CD4-positive, alpha-beta T cell treated with Interferon alpha-2 for 1 hour (primary cell): Measurements from ENCODE around the gene FAR1.
"Not testable (repeated sequence)": the region's sequence is repeated elsewhere in the genome, so short reads cannot be mapped to it uniquely, and the experiment has no call there.

ENCODE experiments used
- DNase-seq, 2 donors: peaks; one replicate each; pipeline ENCODE4 v3.0.0-alpha.2; 2020 to 2022

FAR1 gene

DNA sequence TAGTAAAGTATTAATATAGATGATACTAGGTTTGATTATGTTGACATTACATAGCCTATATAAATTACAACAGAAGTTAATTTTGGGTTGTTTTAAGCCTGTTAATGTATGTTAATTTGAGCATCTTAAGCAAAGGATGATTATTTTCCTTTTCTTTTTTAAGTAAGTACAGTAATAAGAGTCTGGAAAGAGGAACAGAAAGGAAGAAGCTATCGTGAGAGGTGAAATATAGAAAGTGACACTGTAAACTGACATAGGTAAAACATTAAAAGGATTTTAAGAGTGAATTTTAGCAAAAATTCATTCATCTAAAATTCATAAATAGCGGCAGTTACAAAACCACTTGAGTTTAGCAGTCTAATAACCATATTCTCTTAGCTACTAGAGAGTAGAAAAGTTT is 45.5 kb downstream of the FAR1 start:
- no peak for DNase-seq

DNA sequence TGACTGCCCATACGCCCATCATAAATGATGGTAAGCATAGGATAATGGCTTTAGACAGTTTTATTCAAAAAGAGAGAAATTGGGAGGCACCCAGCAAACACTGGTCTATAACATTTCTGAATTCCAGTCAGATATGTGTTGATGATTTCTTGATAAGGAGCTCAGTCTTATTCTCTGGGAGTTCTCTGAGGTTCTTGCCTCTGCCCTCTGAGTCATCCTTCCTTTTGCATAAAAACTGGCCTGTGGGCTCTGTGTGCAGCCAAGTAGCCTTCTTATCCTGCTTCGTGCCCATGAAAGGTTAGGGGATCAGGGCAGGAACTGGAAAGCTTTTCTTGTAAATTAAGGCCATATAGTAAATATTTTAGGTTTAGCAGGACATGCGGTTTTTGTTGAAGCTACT is 48.9 kb downstream of the FAR1 start:
- DNase-seq: no peak

DNA sequence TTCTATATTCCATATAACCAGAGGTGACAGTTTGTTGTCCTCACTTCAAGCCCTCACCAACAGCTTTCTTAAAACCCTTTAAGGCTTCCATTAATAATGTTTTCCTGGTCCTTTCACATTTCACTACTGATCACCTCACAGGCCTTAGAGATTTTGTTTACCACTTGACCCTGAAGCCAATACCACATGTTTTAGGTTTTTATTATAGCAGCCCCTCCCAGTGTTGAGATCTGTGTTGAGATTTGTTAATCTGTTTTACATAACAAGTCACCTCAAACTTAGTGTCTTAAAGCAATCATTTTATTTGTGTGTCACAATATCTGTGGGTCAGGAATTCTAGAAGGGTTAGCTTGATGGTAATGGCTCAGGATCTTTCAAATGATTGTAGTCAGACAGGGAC is 49.9 kb downstream of the FAR1 start:
- DNase-seq: no peak

DNA sequence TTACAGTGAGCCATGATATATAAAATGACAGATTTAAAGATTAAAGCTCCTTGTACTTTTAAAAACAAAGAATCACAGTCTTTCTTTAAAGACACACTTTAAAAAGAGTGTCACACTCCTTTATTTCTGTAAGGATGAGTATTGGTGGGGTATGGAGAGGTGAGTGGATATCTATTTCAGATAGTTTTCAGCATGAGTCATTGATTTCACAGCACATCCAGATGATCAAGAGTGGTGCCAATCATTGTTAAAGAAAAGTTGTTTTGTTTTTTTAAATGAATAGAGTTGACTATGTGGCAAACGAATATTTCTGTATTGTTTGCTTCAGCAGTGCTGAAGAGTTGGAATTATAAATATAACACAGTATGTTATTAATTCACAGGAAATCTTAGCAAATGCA is 52.5 kb downstream of the FAR1 start:
- DNase-seq: no peak

DNA sequence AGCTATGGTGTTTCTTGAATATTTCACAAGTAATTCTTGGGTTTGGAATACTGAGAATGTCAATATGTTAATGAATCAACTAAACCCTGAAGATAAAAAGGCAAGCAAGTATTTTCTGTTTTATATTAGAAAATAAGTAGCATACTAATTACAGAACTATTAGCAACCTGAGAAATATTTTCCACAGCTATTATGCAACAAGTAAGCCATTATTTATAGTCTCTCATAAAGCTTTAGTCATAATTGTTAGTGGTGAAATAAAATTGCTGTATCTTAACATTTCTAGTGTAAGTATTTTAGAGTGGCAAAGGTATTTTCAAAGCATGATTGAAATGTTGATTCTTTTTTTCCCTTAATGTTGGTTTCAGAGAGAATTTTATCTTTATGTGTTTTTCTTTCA is 53.3 kb downstream of the FAR1 start:
- DNase-seq: no peak

DNA sequence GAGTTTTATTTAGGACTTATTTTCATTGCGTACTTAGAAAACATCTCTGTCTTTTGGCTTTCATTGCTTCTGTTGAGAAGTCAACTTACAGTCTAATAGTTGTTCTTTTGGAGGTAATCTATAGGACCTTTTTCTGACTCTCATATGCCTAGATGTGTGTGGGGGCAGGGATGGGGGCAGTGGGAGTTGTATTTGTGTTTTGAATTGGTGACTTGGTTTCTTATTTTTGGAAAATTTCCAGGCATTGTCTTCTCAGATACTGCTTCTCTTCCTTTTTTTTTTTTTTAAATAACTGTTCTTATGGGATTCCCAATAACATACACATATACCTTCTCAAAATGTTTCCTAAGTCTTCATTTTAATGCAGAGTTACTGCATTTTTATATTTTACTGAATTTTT is 58.0 kb downstream of the FAR1 start:
- DNase-seq: no peak

DNA sequence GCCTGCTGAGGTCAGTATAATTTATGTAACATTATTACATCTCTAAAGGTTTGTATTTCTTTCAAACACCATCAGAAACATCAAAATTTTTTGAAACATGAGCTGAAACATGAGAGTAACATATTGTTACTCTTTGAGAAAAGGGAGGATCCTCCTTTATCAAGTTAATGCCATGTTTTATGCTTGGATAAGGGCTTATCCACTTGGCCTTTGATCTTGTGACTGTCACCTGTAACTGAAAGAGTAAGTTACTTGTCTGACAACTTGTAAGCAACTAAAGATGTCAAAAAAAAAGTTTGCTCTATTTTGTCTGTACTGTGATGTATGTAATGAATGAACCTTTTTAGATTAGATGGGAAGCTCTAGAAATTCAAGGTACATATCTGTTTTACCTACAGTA is 59.6 kb downstream of the FAR1 start:
- DNase-seq: no peak

DNA sequence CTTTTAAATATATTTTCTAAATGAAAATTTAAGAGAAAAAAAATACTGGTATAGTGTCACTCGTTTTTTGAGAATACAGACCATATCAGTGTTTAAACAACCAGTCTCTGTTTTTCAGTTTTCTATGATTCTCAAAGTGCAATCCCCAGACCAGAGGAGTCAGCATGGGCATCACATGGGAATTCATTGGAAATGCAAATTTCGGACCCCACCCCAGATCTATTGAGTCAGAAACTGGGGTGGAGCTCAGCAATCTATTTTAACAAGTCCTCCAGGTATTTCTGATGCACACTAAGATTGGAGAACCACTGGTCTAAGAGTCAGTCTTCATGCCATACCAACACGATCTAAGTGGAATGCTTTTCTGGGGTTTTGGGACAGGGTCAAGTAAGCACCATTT is 66.1 kb downstream of the FAR1 start:
- DNase-seq: no peak

DNA sequence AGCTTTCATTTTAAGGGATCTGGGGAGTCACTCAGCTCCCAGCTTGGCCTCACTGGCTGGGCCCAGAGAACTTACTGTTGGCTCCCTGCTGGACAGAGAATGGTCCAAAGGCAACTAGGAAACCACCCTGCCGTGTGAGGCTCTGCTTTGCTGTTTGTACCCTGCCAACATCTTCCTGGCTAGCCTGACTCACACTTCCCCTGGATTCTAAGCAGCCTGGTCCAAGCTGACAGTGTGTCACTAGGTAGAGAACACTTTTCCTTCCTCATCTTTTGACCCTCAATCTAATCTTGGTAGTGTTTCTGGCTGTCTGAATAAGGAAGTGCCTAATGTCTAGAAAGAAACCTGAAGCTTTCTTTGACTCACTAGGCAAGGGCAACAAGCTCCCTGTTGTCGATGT is 76.7 kb downstream of the FAR1 start:
- DNase-seq: no peak

DNA sequence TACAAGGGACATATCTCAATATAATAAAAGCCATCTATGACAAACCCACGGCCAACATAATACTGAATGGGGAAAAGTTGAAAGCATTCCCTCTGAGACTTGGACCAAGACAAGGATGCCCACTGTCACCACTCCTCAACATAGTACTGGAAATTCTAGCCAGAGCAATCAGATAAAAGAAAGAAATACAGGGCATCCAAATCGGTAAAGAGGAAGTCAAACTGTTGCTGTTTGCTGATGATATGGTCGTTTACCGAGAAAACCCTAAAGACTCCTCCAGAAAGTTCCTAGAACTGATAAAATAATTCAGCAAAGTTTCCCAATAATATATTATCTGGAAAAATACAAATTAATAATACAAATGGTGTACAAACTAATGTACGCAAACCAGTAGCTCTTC is 84.8 kb downstream of the FAR1 start:
- DNase-seq: not testable (repeated sequence)

DNA sequence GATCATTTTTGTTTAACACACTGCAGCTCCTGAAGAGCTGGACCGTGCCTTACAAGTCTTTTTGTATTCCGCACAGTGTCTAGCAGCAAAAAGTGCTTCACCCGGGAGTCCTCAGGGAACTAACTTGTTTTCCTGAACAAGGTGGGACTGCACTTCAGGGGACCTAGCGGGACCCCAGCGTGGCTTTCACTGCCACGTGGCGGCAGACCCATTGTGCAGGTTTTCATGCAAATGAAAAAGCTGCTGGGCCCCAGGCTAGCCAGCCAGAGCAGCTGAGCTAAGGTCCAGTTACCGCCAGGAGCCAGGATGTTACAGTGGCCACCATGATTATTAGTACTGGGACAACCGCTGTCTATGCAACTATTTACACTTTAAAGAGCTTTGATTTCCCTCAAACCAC is 90.6 kb downstream of the FAR1 start:
- no peak for DNase-seq

DNA sequence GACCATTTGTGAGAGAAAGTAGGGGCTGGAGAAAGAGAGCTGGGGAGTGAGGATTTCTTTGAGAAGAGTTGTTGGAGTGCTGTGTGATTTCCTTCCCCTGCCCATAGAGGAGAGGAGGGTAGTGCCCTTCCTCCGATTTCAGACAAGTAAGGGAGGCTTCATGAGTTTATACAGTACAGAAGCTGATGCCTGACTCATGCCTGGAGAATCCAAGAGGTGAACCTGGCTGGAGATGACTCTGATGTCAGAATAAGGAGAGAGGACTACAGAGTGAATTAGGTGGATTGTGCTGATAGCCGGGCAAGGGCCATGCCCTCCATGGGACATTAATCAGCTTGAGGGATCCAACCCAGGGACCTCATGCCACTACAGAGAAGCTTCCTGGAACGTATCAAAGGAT is 91.6 kb downstream of the FAR1 start:
- no peak for DNase-seq

DNA sequence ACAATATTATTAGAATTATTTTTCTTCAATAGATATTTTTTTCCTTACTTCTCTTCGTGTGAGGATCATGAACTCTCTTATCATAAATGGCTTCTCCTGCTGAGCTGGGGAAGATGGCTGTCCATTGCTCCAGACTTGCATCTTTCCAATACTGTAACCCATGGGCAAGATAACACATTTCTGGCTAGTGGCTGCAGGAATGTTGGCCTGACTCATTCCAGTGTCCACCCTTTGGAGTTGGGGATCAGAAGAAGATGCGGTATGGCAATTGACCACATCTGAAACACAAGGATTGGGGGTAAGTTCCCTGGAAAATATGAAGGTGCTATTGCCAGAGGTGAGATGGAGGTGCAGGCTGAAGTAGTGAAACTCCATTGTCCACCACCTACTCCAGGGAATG is 92.8 kb downstream of the FAR1 start:
- no peak for DNase-seq

DNA sequence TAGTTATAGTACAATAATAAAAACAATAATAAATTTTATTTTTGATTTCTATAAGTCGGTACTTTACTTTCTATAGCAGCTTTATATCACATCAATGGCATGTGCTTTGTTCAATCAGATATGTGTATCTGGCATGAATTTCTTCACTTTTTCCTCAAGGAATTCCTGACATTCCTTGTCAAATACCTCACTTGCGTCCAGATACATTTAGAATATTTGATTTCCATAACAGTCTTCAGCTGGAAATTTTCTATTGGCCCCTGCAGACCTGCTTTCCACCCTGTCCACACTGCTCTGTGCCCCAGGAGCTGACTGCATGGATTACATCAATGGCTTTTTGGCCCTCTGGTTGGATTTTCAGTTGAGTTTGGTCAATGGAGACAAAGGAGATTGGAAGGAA is 93.2 kb downstream of the FAR1 start:
- DNase-seq: no peak

DNA sequence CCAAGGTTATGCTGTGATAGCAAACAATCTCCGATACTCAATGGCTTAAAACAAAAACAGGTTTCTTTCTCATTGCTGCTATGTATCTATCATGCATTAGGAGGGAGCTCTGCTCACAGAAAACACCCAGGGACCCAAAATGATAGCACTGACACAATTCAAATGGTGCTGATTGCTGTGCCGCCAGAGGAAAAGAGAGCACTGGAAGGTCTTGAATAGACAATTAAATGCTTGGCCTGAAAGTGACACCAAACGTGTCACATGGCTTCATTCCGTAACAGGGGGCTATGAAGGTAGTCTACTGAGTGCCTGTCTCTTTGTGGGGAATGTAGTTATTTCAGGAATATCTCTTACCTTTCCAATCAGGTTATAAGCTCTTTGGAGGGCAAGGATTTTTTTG is 94.2 kb downstream of the FAR1 start:
- DNase-seq: no peak

DNA sequence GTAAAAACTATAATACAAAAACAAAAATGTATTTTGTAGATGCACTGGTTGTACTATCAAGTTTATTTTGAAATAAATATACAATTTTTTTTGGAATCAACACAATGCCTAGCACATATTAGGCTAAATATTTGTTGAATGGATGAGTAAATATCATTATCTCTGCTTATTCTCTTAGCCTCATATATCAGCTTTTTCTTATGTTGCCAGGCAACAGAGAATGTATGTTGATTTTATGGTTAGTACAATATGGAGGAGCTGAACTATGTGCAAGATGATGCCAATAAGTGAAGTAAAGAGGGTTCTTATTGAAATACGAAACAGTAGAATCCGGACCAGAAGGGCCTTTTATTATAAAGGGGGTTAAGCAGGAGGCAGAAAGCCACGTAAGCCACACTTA is 94.9 kb downstream of the FAR1 start:
- DNase-seq: no peak

DNA sequence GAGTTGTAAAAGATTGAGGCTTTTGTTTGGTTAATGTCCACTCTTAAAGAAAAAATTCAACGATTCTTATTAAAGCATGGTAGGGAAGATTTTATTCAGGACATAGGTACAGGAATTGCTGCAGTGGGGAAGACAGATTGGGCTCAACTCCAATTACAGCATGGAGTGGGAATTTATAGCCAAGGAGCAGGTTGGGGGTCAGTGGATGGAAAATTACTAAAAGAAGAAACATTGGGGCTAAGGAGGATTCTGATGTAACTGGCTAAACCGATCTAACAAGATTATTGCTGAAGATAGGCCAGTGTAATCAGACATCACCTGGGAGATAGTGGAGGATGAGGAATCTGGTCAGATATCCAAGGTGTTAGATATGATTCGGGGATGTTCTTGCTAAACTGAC is 97.4 kb downstream of the FAR1 start:
- DNase-seq: no peak

DNA sequence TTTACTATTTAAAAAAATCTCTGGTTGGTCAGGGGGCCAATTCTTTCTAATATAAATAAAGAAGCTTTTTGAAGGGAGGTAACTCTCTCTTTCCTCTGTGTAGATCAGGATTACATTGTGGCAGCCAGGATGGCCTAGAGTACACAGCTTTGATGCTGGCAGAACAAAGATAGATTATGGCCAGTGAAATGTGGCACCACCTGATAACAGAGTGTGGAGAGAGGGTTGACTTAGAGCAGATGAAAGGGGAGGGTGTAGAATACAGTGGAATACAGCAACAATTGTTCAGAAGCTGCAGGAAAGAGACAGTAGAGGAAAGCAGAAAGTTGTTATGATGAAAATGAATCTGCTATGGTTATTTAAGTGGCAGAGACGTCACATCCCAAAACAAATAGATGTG is 99.0 kb downstream of the FAR1 start:
- DNase-seq: no peak

DNA sequence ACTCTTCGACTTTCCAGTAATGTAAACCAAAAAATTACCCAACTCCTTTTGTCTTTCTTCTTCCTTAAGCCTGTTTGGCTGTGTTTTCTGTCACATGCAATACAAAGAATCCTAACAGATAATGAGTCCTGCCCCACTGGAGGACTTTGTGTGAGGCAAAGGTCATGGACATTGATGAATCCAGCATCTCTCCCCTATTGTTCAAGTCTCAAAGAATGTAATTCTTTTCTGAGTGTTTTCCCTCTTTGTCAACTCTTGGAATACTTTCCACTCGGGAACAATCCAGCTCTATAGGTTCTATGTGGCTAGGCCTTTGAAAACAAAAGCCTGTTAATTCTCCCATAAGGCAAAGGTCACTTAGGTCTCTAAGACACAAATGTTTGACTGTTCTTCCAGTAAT is 100.7 kb downstream of the FAR1 start:
- DNase-seq: no peak

DNA sequence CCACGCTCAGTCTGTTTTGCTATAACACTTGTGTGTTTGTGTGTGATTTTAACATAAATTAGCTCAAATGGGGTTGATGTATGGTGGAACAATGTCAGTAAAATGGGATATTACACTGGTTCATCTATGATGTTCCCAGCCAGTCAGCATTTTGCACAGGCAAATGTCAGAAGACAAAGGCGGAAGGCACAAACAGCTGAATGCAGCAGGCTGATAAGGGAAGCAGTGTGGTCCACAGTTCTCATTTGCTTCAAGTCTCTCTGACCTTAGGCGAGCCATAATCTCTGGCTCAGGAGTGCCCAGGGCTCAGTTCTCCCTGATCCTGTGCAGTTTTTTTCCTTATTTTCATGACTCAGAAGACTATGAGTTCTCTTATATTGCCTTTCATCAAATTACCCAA is 102.7 kb downstream of the FAR1 start:
- DNase-seq: no peak

DNA sequence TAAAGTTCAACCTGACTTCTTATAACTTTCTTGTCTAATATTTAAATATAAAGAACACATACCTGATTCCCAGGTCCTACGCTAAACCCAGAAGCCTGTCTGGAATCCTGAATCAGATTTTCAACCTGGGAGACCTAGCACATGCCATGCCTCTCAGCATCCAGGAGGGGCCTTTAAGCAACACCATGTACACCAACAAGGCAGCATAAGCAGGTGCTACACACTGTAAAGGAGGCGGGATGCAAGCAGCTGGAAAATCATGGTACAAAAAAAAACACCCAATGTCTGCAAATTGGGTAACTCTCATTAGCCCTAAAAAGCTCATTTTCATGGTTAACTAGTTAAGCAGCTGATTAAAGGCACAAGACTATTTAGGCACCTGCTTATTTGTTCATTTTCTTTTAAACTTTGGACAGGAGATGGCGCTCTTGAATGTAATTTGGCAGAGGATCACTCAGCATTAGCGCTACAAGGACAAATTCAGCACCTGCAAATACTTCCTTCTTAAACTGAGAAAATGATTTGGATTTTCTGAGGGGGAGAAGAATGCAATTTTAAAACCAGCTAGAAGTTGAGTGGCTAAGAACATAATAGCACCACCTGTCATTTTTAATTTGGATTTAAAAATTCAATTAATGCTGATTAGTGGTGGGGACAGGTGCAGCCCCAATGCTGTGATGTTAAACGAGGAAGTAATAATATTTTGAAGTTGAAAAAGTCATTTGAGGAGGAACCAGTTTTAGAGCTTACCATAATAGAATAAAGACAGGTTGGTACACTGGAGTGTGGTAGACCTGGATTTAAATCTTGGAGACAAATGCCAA is 104.0 kb downstream of the FAR1 start:
- peak; percentile 9 to 80 for DNase-seq

DNA sequence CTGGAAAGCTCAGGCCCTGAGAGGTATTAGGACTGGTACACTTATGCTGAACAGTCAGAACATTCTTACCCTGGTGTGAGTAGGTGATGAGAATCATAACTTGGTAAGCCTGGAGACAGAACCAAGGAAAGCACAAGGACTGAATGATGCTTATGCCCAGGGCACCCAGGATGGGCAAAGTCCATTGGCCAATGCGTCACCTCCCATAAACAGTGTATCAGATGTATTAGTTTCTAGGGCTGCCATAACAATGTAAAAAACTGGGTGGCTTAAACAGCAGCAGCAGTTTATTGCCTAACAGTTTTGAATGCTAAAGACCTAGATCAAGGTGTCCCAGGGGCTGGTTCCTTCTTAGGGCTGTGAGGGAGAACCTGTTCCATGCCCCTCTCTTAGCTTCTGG is 107.0 kb downstream of the FAR1 start:
- DNase-seq: no peak

DNA sequence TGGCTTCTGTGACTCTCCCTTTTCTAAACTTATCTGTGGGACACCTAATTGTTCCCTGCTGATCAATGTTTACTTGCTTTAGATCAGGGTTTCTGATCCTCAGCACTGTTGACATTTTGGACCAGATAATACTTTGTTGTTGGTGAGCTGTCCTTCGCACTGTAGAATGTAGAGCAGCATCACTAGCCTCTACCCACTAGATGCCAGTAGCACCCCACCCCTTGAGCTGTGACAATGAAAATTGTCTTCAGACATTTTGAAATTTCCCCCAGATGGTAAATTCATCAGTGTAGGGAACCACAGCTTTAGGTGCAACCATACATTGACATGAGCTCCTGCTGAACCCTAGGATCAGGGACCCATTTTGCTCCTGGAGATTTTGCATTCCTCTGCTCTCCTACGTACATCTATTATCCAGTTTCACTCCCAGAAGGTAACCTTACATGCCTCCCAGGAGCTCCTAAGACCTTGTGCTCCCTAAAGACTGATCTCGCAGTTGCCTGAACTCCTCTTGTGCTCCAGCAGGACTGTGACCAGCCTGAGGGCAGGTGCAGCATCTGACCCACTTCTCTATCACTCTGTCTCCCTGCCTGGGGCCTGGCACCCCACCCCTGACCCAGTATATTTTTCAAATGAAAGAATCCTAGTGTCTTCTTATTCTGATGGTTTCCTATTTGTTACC is 107.8 kb downstream of the FAR1 start:
- peak; percentile 9 to 59 for DNase-seq

DNA sequence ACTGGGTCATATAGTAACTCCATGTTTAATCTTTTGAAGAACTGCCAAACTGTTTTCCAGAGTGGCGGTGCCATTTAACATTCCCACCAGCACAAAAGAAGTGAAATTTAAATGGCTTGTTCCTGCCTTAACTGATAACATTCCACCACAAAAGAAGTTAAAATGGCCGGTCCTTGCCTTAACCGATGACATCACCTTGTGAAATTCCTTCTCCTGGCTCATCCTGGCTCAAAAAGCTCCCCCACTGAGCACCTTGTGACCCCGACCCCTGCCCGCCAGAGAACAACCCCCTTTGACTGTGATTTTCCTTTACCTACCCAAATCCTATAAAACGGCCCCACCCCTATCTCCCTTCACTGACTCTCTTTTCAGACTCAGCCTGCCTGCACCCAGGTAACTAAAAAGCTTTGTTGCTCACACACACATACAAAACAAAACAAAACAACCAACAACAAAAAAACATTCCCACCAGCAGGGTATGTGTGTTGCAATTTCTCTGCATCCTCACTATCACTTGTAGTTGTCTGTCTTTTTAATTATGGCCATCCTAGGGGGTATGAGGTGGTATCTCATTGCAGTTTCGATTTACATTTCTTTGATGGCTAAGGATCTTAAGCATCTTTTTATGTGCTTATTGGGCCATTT is 109.0 kb downstream of the FAR1 start:
- DNase-seq: no peak
